ENCODE results near the gene SLC9C1. TPM values are rescaled to one million over a fixed set of nuclear protein-coding genes. Genes with fewer than 3 reads are reported as not detected.

Gene SLC9C1
- total and polyA plus RNA-seq, 9 of the 15 experiments (the other 6 are each of a cell fraction or from before 2014, with no cell fraction given): not detected

DNA sequence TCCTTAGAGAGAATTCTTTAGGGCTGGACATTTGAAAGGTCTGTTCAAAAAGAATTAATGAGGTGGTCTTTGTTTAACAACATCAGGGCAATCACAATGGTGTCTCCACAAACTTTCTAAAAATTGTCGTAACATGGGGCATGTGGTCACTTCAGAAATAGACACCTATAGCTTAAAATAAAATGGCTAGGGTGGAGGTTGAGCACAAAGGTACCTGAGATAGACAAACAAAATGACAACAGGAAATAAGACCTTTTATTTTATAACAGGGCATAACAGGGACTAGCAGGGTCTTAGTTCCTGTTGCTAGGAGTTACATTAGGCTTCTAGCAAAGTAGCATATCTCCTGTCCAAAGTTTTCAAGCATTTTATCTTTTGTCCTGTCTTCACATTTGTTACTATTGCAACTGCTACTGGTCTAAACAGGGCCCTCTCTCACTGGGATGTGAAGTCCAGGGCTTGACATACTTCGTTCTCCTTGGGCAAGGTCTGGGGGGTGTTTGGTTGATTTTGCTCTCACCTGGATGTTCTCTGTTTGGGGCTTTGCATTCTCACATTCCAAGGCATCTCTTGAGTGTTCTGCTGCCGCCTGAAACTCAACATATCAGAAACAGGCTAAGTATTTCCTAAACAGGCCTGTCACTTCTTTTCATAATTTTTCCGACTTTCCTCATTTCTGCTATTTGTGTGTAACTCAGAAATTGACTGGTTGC, 163.9 kb downstream of the SLC9C1 start:
- POLR2A ChIA-PET: no interaction called here
- 3% methylated on average over 3 of the region's 4 CpGs for WGBS (ENCODE audit: insufficient coverage, low coverage, missing lambda C conversion rate)
- no peaks in the 10 kb centered on the region for H3K9me3 ChIP-seq (replicated peaks; ENCODE audit: control insufficient read depth, insufficient read depth, low read depth, low read length)
- BruUV-seq (replicated peaks): no TSS peak
- H3K27ac ChIP-seq (ENCODE audit: extremely low read depth, low read depth, low read length): no peak overlapping the region
- no peaks in the 10 kb centered on the region for H3K79me2 ChIP-seq (ENCODE audit: control insufficient read depth, insufficient read depth, low read length)
- H3K9me1 ChIP-seq (ENCODE audit: control insufficient read depth, insufficient read depth, low read length): no peaks in the 10 kb centered on the region
- H4K20me1 ChIP-seq (replicated peaks; ENCODE audit: control insufficient read depth, insufficient read depth, low read length): no peaks in the 10 kb centered on the region
- TF ChIP-seq, protein P1, sequence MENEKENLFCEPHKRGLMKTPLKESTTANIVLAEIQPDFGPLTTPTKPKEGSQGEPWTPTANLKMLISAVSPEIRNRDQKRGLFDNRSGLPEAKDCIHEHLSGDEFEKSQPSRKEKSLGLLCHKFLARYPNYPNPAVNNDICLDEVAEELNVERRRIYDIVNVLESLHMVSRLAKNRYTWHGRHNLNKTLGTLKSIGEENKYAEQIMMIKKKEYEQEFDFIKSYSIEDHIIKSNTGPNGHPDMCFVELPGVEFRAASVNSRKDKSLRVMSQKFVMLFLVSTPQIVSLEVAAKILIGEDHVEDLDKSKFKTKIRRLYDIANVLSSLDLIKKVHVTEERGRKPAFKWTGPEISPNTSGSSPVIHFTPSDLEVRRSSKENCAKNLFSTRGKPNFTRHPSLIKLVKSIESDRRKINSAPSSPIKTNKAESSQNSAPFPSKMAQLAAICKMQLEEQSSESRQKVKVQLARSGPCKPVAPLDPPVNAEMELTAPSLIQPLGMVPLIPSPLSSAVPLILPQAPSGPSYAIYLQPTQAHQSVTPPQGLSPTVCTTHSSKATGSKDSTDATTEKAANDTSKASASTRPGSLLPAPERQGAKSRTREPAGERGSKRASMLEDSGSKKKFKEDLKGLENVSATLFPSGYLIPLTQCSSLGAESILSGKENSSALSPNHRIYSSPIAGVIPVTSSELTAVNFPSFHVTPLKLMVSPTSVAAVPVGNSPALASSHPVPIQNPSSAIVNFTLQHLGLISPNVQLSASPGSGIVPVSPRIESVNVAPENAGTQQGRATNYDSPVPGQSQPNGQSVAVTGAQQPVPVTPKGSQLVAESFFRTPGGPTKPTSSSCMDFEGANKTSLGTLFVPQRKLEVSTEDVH (IDR thresholded peaks at IDR 0.05; ENCODE audit: low read depth, partially characterized antibody): no peak
- TF ChIP-seq MCM7 (IDR thresholded peaks at IDR 0.05) (no peak), TFAM (CRISPR knock-in tag; conservative IDR thresholded peaks at IDR 0.05) (no peak), ZBED1 (IDR thresholded peaks at IDR 0.05) (no peak), SAP30 (IDR thresholded peaks at IDR 0.05; ENCODE audit: borderline replicate concordance, insufficient read depth, low read depth, low read length, poor library complexity, severe bottlenecking) (no peak)
- TF ChIP-seq, protein P2, sequence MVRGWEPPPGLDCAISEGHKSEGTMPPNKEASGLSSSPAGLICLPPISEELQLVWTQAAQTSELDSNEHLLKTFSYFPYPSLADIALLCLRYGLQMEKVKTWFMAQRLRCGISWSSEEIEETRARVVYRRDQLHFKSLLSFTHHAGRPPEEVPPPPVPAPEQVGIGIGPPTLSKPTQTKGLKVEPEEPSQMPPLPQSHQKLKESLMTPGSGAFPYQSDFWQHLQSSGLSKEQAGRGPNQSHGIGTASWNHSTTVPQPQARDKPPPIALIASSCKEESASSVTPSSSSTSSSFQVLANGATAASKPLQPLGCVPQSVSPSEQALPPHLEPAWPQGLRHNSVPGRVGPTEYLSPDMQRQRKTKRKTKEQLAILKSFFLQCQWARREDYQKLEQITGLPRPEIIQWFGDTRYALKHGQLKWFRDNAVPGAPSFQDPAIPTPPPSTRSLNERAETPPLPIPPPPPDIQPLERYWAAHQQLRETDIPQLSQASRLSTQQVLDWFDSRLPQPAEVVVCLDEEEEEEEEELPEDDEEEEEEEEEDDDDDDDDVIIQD (CRISPR knock-in tag; IDR thresholded peaks at IDR 0.05): no peak
- TF ChIP-seq, protein P3, sequence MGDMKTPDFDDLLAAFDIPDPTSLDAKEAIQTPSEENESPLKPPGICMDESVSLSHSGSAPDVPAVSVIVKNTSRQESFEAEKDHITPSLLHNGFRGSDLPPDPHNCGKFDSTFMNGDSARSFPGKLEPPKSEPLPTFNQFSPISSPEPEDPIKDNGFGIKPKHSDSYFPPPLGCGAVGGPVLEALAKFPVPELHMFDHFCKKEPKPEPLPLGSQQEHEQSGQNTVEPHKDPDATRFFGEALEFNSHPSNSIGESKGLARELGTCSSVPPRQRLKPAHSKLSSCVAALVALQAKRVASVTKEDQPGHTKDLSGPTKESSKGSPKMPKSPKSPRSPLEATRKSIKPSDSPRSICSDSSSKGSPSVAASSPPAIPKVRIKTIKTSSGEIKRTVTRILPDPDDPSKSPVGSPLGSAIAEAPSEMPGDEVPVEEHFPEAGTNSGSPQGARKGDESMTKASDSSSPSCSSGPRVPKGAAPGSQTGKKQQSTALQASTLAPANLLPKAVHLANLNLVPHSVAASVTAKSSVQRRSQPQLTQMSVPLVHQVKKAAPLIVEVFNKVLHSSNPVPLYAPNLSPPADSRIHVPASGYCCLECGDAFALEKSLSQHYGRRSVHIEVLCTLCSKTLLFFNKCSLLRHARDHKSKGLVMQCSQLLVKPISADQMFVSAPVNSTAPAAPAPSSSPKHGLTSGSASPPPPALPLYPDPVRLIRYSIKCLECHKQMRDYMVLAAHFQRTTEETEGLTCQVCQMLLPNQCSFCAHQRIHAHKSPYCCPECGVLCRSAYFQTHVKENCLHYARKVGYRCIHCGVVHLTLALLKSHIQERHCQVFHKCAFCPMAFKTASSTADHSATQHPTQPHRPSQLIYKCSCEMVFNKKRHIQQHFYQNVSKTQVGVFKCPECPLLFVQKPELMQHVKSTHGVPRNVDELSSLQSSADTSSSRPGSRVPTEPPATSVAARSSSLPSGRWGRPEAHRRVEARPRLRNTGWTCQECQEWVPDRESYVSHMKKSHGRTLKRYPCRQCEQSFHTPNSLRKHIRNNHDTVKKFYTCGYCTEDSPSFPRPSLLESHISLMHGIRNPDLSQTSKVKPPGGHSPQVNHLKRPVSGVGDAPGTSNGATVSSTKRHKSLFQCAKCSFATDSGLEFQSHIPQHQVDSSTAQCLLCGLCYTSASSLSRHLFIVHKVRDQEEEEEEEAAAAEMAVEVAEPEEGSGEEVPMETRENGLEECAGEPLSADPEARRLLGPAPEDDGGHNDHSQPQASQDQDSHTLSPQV (IDR thresholded peaks at IDR 0.05): no peak
- TF ChIP-seq, protein P4, sequence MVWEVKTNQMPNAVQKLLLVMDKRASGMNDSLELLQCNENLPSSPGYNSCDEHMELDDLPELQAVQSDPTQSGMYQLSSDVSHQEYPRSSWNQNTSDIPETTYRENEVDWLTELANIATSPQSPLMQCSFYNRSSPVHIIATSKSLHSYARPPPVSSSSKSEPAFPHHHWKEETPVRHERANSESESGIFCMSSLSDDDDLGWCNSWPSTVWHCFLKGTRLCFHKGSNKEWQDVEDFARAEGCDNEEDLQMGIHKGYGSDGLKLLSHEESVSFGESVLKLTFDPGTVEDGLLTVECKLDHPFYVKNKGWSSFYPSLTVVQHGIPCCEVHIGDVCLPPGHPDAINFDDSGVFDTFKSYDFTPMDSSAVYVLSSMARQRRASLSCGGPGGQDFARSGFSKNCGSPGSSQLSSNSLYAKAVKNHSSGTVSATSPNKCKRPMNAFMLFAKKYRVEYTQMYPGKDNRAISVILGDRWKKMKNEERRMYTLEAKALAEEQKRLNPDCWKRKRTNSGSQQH (CRISPR knock-in tag; IDR thresholded peaks at IDR 0.05): no peak
- intact Hi-C loops (cut with micrococcal nuclease) (loop anchor here (10.0 kb wide), 1 partner anchor 145 kb away; no protein-coding TSS in a partner anchor), in situ Hi-C loops (cut with MboI) (no loop called here)
- H3K9ac ChIP-seq (ENCODE audit: insufficient read depth in 1 of 2, low read depth in 2 of 2, low read length in 2 of 2): no peak overlapping the region
- FAIRE-seq (no peak), DNase-seq (ENCODE audit: extremely low read depth in 1 of 4, low spot score in 3 of 4) (no peak), ATAC-seq (no peak)
- no peak overlapping the region for H3K4me3 ChIP-seq
- no peaks in the 10 kb centered on the region for H3K27me3 ChIP-seq (ENCODE audit: control insufficient read depth in 2 of 2, insufficient read depth in 2 of 2, low read length in 2 of 2)
- no peak overlapping the region for H2AFZ ChIP-seq (ENCODE audit: low read depth, low read length)
- CTCF ChIA-PET (ENCODE audit: low intra/inter-chr PET ratio): no interaction called here
- H3K4me2 ChIP-seq (ENCODE audit: insufficient read depth, low read length): no peak overlapping the region
- H3K4me1 ChIP-seq (replicated peaks in 1 of 2; ENCODE audit: control insufficient read depth in 2 of 2, insufficient read depth in 2 of 2, low read length in 2 of 2): peaks cover 0 to 7% of the 10 kb centered on the region in 2 experiments; a peak in 1 of 5 replicates
- H3K36me3 ChIP-seq (ENCODE audit: control insufficient read depth, insufficient read depth, low read length): no peaks in the 10 kb centered on the region
